GF-D8 (cell line): Measurements from ENCODE around the gene LRRC47.

Source experiments
- DNase-seq: peaks from one replicate; lab custom pipeline; 2025; lab: John Stamatoyannopoulos, UW

LRRC47 gene

DNA sequence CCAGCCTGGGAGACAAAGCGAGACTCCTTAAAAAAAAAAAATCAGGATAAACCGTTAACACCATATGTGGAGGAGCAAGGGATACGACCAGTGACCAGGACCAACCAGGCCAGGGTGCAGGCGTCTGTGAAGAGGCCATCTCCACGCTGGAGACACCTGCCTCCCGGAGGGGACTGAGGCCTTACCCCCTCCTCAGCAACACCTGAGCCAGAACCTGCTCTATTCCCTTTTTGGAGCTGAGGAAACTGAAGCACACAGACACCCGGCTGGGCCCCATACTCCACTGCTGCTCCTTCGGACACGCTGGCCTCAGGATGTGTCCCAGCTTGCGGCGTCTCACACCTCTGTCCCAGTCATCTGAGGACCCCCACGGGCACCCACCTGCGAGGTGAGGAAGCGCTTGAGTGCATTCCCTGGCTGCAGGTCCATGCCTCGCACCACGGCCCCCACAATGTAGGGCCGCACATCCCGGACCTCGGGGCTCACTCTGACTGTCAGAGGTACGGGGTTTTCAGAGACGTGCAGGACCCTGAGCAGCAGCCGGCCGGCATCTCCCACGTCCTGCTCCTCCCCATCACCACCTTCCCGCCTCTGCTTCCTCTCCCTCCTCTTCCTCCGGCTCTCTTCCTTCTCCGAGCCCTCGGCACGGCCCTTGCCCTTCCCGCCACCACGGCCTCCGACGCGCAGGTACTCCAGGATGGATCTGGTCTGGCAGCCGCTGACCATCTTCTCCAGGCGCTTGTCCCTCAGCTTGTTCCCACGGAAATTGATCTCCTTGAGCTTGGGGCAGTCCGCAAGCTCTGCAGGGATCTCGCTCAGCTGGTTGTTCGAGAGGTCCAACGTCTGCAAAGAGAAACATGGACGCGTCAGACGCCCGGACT is 9.6 kb downstream of the LRRC47 start:
- no peak for DNase-seq

GRCh38 chr1:3785456-3786157 is 10.7 kb downstream of the LRRC47 start:
- DNase-seq, result no peak

GRCh38 chr1:3785045-3785444 is 11.3 kb downstream of the LRRC47 start:
- DNase-seq, result no peak

DNA sequence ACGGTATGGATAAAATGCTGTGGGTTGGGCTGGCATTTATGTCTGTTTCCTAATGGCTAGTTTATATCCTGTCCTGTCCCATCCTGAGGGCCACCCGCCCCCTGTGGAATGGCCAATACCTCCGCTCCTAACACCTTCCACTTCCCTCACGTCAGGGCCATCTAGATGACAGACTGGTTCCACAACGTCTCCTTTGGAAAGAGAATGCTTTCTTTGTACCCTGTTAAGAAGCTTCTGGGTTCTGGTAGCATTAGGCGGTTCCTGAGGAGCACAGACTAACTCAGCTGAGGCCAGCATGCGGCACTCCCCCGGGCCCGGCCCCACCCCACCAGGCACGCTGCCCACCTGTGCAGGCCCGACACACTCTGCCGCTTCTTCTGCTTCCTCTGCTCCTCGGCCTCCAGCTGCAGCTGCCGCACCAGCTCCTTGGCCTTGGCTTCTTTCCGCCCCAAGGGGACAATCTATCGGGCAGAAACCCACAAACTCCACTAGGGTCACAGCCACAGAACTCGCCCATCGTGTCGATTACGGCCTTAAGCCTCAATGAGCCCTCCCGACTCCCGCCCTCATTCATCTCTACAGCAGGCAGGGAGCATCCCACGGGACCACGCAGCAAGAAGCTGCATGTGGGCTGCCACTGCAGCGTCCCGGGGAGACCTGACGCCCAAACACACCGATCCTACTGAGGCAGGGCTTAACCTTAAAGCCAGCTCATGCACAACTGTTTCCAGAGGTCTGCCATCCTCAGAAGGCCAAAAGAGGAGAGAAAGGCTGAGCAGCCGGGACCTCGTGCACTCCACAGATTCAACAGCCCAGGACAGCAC is 12.4 kb downstream of the LRRC47 start:
- DNase-seq, result no peak

DNA sequence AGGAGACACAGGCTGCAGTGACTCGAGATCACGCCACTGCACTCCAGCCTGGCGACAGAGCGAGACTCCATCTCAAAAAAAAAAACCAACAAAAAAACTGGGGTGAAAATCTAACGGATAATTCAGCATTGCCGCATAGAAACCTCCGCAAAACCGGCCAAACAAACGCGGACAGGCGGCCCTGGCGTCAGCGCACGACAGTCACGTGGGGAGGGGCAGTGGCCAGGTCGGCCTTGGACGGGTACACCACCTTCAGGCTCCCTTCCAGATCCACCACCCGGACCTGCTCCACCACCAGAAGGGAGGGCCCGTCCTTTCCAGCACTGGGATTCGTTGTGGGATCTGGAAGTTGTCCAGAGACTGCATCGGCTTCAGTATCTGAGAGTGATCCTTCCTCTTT is 15.4 kb downstream of the LRRC47 start:
- no peak for DNase-seq

DNA sequence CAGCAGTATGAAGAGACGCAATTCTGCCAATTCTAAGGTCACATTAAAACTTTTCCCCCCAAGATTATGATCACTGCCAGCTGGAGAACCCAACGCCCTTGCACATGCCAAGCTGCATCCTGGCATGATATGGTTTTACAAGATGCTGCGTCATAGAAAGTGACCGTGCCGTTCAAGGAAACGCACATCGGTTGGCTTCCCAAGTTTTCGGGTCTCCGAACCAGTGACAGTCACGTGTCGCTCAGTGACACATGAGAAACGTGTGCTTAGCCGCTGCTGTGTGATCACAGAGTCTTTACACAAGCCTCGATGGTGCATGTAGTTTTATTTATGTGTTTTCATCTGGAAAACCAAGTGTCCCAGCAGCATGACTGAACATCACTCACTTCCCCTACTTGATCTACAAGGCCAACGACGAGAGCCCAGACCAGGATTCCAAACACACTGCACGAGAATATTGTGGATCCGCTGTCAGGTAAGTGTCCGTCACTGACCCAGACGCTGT is 16.3 kb downstream of the LRRC47 start:
- no peak for DNase-seq

DNA sequence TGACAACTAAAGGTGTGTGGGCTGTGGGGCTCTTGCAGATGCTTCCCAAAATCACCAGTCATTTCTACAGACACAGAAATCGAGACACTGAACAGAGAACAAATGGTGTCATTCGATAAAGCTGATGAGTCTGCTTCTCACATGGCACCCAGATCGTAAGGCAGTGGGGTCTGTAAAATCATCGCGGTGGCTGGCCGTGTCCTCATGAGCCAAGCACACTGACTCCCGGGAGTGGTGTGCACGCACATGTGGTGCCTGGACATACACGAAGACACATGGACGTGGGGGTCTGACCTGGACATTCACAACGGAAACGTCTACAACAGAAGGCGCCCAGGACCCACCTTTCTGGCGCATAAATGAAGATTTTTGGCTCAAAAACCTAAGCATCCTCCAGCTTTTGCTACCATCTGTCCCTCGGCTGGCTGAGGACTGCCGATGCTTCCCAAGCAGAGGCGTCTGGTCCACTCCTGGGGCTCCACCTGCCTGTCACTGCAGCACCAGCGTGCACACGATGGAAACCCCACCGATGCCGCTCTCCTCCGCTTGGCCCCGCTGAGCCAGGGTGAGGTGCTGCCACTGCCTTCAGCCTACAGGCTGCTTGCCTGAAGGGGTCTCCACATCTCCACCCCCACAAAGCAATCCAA is 16.9 kb downstream of the LRRC47 start:
- no peak for DNase-seq

DNA sequence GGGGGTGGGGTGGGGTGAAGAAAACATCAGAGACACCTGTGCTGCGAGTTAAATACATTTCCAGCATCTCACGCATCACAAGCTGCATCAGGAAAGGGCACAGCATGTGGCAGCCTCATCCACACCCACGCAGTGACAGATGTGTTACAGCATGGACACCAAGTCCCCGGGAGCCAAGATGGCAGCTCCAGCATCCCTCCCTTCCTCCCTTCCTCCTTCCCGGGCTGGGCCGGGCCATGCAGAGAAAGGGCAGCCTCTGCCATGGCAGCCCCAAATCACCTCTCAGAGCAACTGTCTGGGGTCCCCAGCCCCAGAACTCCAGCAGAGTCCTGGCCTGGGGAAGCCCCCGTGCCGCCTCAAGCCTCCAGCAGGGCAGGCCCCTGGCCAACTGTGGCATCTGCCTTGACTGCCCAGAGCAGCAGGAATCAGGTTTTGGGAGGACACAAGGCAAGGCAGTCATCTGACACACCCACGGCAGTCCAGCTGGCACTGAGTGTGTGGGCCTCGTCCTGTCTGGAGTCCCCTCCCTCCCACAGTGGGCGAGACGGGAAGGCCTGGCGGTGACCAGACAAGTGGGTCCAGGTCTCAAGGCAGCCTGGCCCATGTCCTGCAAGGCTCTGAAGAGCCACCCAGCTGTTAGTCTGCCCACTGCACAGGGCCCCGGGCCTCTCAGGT is 17.6 kb downstream of the LRRC47 start:
- no peak for DNase-seq

DNA sequence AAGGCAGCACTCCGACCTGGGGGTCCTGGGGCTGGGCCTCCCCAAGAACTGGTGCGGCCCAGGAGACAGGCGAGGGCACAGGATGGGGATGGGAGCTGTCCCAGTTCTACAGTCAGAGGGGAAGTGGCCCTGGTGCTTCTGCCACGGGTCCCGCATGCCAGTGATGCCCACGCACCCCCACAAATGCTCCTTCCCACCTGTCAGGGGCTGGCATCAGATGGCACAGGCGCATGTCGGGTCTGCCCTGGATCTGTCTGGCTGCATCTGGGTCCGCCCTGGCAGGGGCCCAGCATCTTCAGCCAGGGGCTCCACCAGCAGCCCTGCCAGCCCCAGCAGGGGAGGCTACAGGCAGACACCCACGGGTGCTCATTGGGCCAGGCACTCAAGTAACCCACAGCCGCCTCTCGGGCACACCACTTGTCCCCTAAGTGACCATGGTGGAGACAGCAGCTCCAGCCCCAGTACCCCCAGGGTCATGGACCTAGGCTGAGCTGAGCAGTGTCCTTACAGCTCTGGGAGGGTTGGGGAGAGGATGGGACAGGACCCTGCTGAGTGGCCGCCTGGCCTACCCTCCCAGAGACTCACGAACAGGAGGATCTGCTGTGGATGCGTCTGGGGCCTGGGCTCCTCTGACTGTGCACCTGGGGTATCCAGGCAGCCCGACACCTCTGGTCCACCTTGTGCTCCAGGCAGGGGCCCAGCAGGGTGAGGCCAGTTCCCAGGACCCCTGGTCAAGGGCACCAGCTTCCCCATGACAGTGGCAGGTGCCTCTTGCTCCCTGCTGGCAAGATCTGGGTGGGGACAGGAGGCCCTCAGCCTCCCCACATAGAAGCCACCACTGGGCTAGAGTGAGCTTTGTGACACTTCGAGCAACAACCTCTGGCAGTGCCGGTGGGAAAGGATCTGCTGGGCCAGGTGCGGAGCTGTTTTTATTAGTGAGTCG is 18.4 kb downstream of the LRRC47 start:
- no peak for DNase-seq

DNA sequence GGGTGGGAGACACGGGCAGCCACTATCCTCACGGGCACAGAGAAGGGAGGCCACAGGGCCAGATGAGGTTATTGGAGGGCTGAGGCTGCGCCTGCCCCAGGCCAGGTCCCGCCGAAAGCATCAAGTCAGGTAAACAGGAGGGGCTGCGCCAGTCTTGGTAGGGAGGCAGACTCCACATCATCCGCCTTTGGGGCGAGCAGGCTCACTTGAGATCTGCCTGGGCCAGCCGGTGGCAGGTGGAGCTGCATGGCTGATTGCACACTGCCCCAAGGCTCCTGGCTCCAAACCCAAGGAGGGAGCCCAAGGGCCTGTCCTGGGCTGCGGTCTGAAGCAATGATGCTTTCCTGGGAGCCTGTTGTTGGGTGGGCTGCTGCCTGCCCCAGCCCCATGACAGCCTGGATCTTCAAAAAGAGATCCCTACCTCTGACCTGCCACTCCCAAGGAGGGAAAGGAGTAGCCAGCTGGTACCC is 19.2 kb downstream of the LRRC47 start:
- no peak for DNase-seq

GRCh38 chr1:3776231-3776961 is 19.9 kb downstream of the LRRC47 start:
- no peak for DNase-seq

- DNase-seq, result peak; percentile 41
Measured at GRCh38 chr1:3775490-3776230, 20.6 kb downstream of the LRRC47 start.

DNA sequence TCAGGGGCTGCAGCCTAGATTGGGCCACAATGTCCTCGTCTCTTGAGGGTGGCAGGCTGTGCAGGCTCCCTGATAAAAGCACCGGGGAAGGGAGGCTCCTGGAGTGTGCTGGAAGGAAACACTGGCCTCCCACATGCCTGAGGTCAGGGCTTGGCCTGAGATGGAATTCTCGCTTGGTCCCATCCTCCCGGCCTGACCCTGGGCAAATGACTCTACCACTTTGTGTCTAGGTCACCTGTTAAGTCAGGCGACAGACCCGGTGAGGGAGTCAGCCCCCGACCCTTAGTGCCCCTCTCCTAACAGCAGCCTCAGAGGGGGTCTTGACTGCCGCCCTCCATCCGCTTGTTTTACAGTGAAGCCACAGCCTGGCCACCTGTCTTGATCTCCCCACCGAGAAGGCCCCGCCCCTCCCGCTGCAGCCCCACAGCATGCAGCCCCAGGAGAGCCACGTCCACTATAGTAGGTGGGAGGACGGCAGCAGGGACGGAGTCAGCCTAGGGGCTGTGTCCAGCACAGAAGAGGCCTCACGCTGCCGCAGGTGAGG is 21.3 kb downstream of the LRRC47 start:
- no peak for DNase-seq

DNA sequence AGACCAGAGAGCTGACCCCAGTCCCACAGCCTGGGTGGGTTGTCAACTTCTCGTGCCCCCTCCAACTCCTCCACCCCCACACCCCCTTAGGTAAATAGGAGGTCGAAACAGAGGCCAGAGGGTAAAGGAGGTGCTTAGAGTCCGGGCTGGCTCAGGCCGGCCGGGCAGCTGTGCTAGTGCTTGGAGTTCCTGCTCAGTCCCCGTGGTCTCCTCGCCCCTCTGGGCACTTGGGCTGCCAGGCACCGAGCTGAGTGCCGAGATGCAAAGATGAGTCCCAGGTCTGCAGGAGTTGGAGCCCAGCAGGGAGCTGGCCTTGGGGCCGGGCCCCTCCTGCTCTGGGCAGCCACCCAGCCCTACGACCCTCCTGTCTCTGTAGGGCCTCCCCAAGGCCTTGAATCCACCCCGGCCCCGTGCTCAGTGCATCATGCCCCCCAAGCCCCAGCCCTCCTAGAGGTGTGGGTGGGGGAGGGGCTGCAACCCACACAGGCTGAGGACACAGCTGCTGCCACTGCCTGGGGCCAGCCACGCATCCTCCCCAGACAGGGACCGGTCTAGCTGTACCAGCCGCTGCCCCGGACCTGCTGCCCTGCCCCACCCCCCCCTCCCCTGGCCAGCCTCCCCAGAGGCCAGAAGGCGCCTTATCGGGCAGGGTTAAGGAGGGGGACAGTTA is 21.9 kb downstream of the LRRC47 start:
- no peak for DNase-seq

DNA sequence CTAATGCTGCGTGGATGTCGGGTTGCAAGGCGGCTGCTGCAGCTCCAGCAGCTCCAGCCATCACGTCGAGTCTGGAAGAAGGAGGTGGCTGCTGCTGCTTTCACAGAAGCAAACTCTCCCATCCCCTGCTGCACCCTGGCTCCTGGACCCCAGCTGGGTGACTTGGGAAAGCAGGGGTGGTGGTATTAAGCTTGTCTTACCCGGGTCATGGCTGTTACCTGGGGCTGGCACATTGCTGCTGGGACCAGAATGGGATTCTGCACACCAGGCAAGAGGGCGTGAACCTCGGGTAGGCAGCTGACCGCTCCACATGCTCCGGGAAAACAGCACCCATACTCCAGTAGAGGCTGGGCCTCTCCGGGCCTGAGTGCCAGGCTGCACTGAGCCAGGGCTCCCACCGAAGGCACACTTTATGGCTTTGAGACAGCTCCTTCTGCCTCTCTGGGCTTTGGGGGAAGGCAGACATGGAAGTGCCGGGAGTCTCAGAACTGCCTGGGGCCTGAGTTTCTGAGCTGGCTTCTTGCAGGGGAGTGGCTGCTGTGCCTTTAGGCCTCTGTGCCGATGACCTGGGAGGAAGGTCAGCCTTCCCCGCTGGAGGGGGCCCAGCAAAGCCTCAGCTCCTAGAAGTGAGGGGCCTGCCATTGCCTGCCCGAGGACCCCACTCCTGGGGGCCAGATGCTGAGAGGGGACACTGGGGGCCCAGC is 22.6 kb downstream of the LRRC47 start:
- DNase-seq, result no peak

- DNase-seq, result no peak
Measured at GRCh38 chr1:3772715-3773571, 23.4 kb downstream of the LRRC47 start, which contains the start of gene SMIM1. Gene SMIM1 (plus strand): TSS chr1:3772749. CDS start chr1:3775374, 2,625 bp downstream.
